H1 (cell line): ENCODE results near the gene ADAMTS17. TPM values are rescaled to one million over a fixed set of nuclear protein-coding genes. Genes with fewer than 3 reads are reported as not detected.

Source experiments
- CBX5 ChIP-seq: fragments of 300-800, 300-1000 bp; sonication (generic); IDR thresholded peaks from 2 replicates; pipeline ENCODE4 v1.7.1; 2016; ENCODE audit warnings: antibody characterized with exemption, low read length, low read depth
- GABPA ChIP-seq: IDR thresholded peaks from 2 replicates; pipeline ENCODE4 v1.6.1; 2011; ENCODE audit warnings: mild to moderate bottlenecking, low read length, moderate library complexity, borderline replicate concordance; ENCODE audit not compliant: insufficient read depth
- GTF2F1 ChIP-seq: IDR thresholded peaks from 2 replicates; pipeline ENCODE4 v1.6.1; 2012; ENCODE audit warnings: low read depth, low read length, improper control_type of control experiment, borderline replicate concordance
- HDAC2 ChIP-seq, 2 experiments: fragments of 300-600 bp in 1 of 2; sonication (generic) in 1 of 2; IDR thresholded peaks; 2 replicates each; pipeline ENCODE4 v1.6.1; 2011 to 2012; ENCODE audit warnings: low read depth in 2 of 2, low read length in 2 of 2, mild to moderate bottlenecking in 2 of 2, moderate library complexity in 2 of 2, borderline replicate concordance in 1 of 2, inconsistent platforms in 1 of 2
- RAD21 ChIP-seq, 2 experiments: IDR thresholded peaks in 1 of 2; conservative IDR thresholded peaks in 1 of 2; 2 replicates each; pipeline ENCODE4 v1.6.1; 2011; ENCODE audit warnings: low read depth in 2 of 2, low read length in 2 of 2, improper control_type of control experiment in 1 of 2, inconsistent platforms in 1 of 2, mild to moderate bottlenecking in 1 of 2, moderate library complexity in 1 of 2
- SP4 ChIP-seq: IDR thresholded peaks from 2 replicates; pipeline ENCODE4 v1.6.1; 2012; ENCODE audit warnings: low read length, inconsistent platforms
- TBP ChIP-seq: IDR thresholded peaks from 2 replicates; pipeline ENCODE4 v1.6.1; 2011; ENCODE audit warnings: low read depth, low read length, improper control_type of control experiment
- TEAD4 ChIP-seq: IDR thresholded peaks from 2 replicates; pipeline ENCODE4 v1.6.1; 2012; ENCODE audit warnings: low read depth, low read length, inconsistent platforms, mixed read lengths
- YY1 ChIP-seq: IDR thresholded peaks from 2 replicates; pipeline ENCODE4 v1.6.1; 2011; ENCODE audit warnings: low read depth, mild to moderate bottlenecking, low read length
- polyA plus RNA-seq, 7 experiments: library from polyadenylated mRNA; depleted of rRNA in 3 of 7; stranded (reverse) in 5 of 7; unstranded in 2 of 7; fragments of >200 nt in 5 of 7; fragments of 200-250 nt in 2 of 7; gene quantifications; 1 replicate in 5 of 7; 2 replicates in 1 of 7; 4 replicates in 1 of 7; pipeline versions ENCODE4 v1.2.1 to v1.2.3, GENCODE V29; 2011 to 2013; ENCODE audit warnings: missing spikeins in 2 of 7, mixed read lengths in 2 of 7
- total RNA-seq: library from RNA; stranded (reverse); fragmentation: NEBNext Ultra II Directional; extraction: Animal tissue kit (Norgen Biotek cat#: 25700); gene quantifications from 2 replicates; pipeline ENCODE4 v1.2.1, GENCODE V29; 2021

Gene ADAMTS17
- total and polyA plus RNA-seq, 2 of the 8 experiments (the other 6 are each of a cell fraction or from before 2014, with no cell fraction given), result 0.51 to 1.7 TPM

- TF ChIP-seq TBP, result no peak
- TF ChIP-seq RAD21 (IDR thresholded peaks at IDR 0.05 in 1 of 2, conservative IDR thresholded peaks at IDR 0.05 in 1 of 2; ENCODE audit: low read depth in 2 of 2, low read length in 2 of 2), result no peak
- TF ChIP-seq GABPA, result no peak
- TF ChIP-seq YY1, result no peak
- TF ChIP-seq CBX5, result no peak
- no peak for TF ChIP-seq HDAC2 (IDR thresholded peaks at IDR 0.05; ENCODE audit: borderline replicate concordance in 1 of 2, low read depth in 2 of 2, low read length in 2 of 2)
- no peak for TF ChIP-seq TEAD4
- TF ChIP-seq GTF2F1, result no peak
- no peak for TF ChIP-seq SP4
Observed at GRCh38 chr15:100252359-100252758, 89.4 kb downstream of the ADAMTS17 start (continued).
